Stimulated activated CD4-positive, alpha-beta T cell treated with anti-CD3 and anti-CD28 coated beads, Interleukin-12 subunit alpha, Interleukin-12 subunit beta, amount 100 ng/mL, for 24 hours (primary cell): Measurements from ENCODE around the gene SAG.

ENCODE experiments used
- DNase-seq, 2 experiments: peaks; one replicate each; pipeline ENCODE4 v3.0.0-alpha.2; 2020; ENCODE audit warnings: low read depth in 2 of 2

The SAG gene

GRCh38 chr2:233379441-233379840 is 71.8 kb downstream of the SAG start:
- no peak for DNase-seq

DNA sequence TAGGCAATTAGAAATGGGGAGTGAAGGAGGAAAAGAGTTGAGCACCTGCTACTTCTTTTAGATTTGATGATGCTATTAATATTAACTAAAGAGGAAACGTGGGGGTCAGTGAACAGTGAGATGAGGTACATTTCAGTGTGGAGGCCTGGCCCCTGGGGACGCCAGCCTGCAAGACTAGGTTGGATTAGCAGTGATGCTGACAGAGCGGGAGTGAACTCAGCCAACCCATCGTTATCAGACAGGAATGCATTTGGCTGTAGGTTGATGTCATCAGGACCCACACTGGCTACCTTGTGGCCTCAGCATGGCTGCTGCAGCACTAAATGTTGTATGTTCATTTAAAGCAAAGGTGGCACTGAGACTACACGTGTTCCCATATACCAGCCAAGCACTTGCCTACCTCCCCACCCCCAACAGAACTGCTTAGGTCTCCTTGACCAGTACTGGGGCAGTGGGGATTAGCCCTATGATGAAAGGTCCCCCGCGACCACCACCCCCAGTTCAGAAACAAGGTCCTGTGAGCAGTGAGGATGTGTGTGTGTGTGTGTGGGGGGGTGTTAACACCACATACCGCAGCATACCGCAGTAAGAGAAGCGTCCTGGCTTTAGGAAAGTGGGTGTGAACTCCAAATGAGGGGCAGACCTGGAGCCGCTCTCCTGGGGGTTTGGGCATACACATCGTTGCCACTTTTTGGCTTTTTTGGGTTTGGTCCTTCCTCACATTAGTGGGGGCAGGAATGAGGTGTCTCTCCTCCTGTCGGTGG is 72.7 kb downstream of the SAG start:
- DNase-seq, result no peak

DNA sequence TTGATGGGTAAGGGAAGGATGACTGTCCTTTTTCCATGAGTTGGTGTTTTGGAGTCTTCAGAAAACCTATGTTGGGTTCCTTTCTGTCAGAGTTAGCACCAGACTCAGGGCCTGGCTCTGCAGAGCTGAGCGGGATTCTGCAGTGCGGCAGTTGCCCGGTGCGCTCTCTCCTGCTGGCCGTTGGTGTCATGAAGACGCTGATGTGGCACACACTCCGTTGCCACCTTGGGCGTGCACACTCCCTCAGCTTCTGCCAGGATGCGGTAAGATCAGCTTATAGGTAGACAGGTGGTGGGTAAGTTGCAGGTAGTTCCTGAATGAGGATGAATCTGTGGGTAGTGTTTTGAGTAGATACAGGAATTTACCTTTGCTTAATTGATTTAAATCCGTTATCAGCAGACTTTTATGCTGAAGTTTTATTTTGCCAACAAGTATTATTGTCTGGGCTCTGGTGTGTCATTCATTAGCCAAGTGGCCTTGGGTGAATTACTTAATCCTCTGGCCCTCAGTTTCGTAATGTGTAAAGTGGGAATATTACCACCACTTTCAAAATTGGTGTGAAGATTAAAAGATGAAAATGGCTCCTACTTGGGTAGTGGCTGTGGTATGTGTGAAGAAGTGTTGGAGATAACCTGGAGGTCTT is 73.5 kb downstream of the SAG start:
- no peak for DNase-seq

DNA sequence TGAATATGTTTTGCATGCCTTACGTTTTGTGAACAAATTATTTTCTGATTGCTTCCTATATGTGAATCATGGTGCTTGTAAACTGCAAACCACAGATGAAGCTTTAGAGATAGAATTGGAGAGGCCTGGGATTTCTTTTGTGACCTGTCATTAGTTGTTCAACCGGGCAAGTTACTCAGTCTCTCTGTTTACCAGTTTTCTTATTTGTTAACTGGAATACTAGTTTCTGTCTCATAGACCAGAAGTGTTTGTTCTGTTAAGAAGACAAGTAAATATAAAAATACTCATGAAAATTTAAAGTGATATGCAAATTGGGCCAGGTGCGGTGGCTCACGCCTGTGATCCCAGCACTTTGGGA is 74.0 kb downstream of the SAG start:
- no peak for DNase-seq

DNA sequence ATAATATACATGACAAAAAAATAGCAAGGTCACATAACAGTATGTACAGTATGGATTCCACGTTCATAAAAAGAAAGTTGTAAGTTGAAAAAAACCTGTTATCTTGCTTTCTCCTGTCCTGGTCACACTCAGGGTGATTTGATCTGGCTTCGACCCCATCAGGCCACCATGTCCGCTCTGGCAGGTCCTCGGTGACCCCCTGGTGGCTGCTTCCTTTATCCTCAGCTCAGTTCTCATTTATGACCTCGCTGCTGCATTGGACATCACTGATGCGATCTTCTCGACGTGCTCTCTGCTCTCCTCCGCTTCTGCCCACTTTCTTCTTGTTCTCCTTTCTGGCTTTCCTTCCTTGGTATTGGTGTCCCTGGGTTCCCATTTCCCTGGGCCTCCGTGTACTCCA is 76.4 kb downstream of the SAG start:
- DNase-seq, result no peak

- no peak for DNase-seq
Observed at GRCh38 chr2:233384811-233385488, 77.3 kb downstream of the SAG start.

GRCh38 chr2:233385489-233386044 is 78.0 kb downstream of the SAG start:
- DNase-seq, result no peak

- DNase-seq, result no peak
Observed at GRCh38 chr2:233386382-233387041, 78.9 kb downstream of the SAG start.

DNA sequence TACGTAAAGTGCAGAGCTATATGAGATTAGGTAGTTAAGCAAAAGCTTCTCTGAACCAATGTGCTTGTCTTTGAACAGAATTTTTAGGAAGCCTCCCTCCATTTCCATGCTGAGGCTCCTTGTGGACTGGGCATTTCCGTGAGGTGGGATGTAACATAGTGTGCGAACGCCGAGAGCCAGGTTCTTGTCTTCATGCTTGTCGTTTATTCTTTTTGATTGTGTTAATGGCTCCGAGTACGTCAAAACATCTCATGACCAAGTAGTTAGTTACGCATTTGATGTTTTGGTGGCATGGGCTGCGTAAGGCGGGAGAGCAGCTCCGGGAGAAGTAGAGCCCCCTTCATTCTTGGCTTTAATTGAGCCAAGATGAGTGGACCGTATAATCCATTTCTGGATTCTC is 79.6 kb downstream of the SAG start:
- DNase-seq, result no peak

GRCh38 chr2:233387667-233388528 is 80.3 kb downstream of the SAG start:
- no peak for DNase-seq

- no peak for DNase-seq
Observed at GRCh38 chr2:233389601-233390125, 82.0 kb downstream of the SAG start.

DNA sequence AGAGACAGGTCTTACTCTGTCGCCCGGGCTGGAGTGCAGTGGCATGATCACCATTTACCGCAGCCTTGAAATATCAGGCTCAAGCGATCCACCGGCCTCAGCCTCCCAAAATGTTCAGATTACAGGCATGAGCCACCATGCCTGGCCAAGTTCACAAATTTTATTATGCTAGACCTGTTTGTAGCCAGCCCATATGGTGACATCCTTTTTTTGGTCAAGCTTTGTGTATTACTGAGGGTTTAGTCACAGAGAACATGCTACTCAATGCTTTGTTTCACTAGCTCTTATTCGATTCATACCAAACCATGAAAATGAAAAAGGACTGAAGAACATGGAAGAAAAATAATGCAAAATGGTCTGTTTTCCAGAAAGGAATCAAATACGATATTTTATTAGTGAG is 88.1 kb downstream of the SAG start:
- no peak for DNase-seq
